ENCODE measurements around the gene IFNB1.

IFNB1 gene

DNA sequence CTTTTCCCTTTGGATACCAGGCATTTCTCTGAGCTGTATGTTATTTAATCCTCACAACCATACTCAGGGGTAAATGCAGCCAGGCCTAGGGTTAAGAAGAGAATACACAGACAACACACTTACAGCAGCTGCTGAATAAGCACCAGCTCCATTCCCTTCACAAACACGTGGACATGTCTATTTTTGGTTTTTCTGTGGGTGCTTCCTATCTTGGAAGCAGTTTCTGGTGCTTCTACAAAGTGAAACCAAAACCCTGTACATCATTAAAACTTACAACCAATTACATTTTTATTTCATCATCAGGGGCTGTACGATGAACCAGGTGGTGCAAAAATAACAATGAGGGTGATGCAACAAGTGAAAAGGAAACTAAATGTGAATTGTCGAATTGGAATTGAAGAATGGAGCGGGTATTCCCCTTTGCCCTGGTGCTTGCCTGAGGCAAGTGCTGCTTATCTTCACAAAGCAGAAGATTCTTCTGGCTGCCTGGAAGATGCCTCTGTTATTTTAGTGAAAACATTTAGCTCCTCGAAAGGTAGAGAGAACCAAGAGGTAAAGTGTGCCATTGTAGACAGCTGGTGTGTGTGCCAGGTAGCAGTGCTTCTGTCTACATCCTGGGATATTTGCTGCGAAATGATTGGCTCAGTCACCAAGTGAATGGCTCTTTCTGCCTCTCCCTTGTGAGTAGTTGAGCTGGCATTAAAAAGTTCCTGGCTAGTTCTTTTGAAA is 18.6 kb upstream of the IFNB1 start:
- H2AK5ac ChIP-seq (ENCODE audit: low read length): no peak overlapping the region
- no peak overlapping the region for H2BK5ac ChIP-seq (ENCODE audit: low read length)
- no peak overlapping the region for H3K18ac ChIP-seq (ENCODE audit: low read length)
- no peaks in the 10 kb centered on the region for H3K4me1 ChIP-seq (ENCODE audit: control insufficient read depth, low read depth, low read length)
- H3K36me3 ChIP-seq (ENCODE audit: control insufficient read depth, insufficient read depth, low read length): no peaks in the 10 kb centered on the region
- H3K4me2 ChIP-seq (ENCODE audit: low read length): no peak overlapping the region
- no peak overlapping the region for H3K56ac ChIP-seq (ENCODE audit: low read length)
- H3K4me3 ChIP-seq (ENCODE audit: low read length): no peak overlapping the region
- no peak overlapping the region for H4K8ac ChIP-seq (ENCODE audit: low read depth, low read length)
- no peaks in the 10 kb centered on the region for H3K79me1 ChIP-seq (ENCODE audit: low read length)
- no peak overlapping the region for H3K9ac ChIP-seq (ENCODE audit: low read length)
- H3K27ac ChIP-seq (ENCODE audit: low read depth, low read length): no peak overlapping the region
- no peak overlapping the region for H4K5ac ChIP-seq (ENCODE audit: low read length)
- H3K23ac ChIP-seq (ENCODE audit: low read length): no peak overlapping the region
- no peak overlapping the region for H3K4ac ChIP-seq (ENCODE audit: low read depth, low read length)
- DNase-seq: no peak
- no peak overlapping the region for H2BK15ac ChIP-seq (replicated peaks; ENCODE audit: low read depth)
- no peak overlapping the region for H2BK120ac ChIP-seq (ENCODE audit: low read depth, low read length)
- no peaks in the 10 kb centered on the region for H3K27me3 ChIP-seq (ENCODE audit: insufficient read depth, low read length, poor library complexity)
- no peaks in the 10 kb centered on the region for H3K79me2 ChIP-seq (ENCODE audit: control insufficient read depth, insufficient read depth, low read length)
- WGBS (ENCODE audit: extremely low coverage, insufficient coverage, low lambda C conversion rate): no CpG with 5 or more reads among the region's 6 CpGs

DNA sequence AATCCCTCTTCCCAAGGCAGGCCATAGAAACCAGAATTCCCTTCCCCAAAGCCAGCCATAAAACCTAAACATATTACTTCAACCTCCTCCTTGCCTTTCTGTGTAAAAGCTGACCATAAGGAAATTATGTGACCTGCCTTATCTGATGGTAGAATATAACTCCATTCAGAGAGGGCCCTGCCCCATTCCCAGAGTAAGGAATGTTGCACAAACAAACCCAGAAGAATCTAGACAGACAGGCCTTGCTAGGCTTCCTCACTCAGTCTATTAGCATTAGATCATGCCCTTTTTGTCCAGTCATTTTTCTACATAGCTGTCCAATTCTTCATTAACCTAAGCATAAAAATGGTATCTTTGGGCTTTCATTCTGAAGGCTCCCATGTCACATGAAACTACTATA is 17.8 kb upstream of the IFNB1 start:
- no peaks in the 10 kb centered on the region for H3K36me3 ChIP-seq (ENCODE audit: control insufficient read depth, insufficient read depth, low read length)
- no peaks in the 10 kb centered on the region for H3K27me3 ChIP-seq (ENCODE audit: insufficient read depth, low read length, poor library complexity)
- no peaks in the 10 kb centered on the region for H3K79me1 ChIP-seq (ENCODE audit: low read length)
- H3K4ac ChIP-seq (ENCODE audit: low read depth, low read length): no peak overlapping the region
- H3K79me2 ChIP-seq (ENCODE audit: control insufficient read depth, insufficient read depth, low read length): no peaks in the 10 kb centered on the region
- H3K4me2 ChIP-seq (ENCODE audit: low read length): no peak overlapping the region
- no peak overlapping the region for H2BK120ac ChIP-seq (ENCODE audit: low read depth, low read length)
- no peak overlapping the region for H3K18ac ChIP-seq (ENCODE audit: low read length)
- no peaks in the 10 kb centered on the region for H3K4me1 ChIP-seq (ENCODE audit: control insufficient read depth, low read depth, low read length)
- H3K23ac ChIP-seq (ENCODE audit: low read length): no peak overlapping the region
- no peak overlapping the region for H2BK15ac ChIP-seq (replicated peaks; ENCODE audit: low read depth)
- no peak overlapping the region for H4K8ac ChIP-seq (ENCODE audit: low read depth, low read length)
- no peak overlapping the region for H3K56ac ChIP-seq (ENCODE audit: low read length)
- no peak for DNase-seq
- no peak overlapping the region for H4K5ac ChIP-seq (ENCODE audit: low read length)
- H2BK5ac ChIP-seq (ENCODE audit: low read length): no peak overlapping the region
- H3K4me3 ChIP-seq (ENCODE audit: low read length): no peak overlapping the region
- H2AK5ac ChIP-seq (ENCODE audit: low read length): no peak overlapping the region
- no peak overlapping the region for H3K27ac ChIP-seq (ENCODE audit: low read depth, low read length)
- H3K9ac ChIP-seq (ENCODE audit: low read length): no peak overlapping the region

DNA sequence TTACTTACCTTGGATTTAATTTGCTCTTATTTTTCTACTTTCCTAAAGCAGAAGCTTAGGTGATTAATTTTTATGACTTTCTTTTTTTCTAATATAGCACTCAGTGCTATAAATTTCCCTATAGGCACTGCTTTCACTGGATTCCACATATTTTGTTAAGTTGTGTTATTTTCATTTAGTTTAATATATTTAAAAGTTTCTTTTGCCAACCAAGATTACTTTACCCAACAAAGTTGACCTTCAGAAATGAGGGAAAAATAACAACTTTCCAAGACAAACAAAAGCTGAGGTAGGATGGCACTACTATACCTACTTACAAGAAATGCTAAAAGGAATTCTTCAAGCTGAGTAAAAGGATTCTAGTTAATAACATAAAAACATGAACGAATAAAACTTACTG is 8.8 kb upstream of the IFNB1 start:
- Histone ChIP-seq H2BK15ac (replicated peaks; ENCODE audit: low read depth) (no peak overlapping the region), H4K8ac (ENCODE audit: low read depth, low read length) (no peak overlapping the region), H2BK5ac (ENCODE audit: low read length) (no peak overlapping the region), H2AK5ac (ENCODE audit: low read length) (no peak overlapping the region), H2BK120ac (ENCODE audit: low read depth, low read length) (no peak overlapping the region), H4K5ac (ENCODE audit: low read length) (no peak overlapping the region), H3K4ac (ENCODE audit: low read depth, low read length) (no peak overlapping the region), H3K4me2 (ENCODE audit: low read length) (no peak overlapping the region), H3K23ac (ENCODE audit: low read length) (no peak overlapping the region), H3K18ac (ENCODE audit: low read length) (no peak overlapping the region), H3K27ac (ENCODE audit: low read depth, low read length) (no peak overlapping the region), H3K36me3 (ENCODE audit: control insufficient read depth, insufficient read depth, low read length) (no peaks in the 10 kb centered on the region), H3K79me2 (ENCODE audit: control insufficient read depth, insufficient read depth, low read length) (no peaks in the 10 kb centered on the region), H3K4me3 (ENCODE audit: low read length) (no peak overlapping the region), H3K9ac (ENCODE audit: low read length) (no peak overlapping the region), H3K27me3 (ENCODE audit: insufficient read depth, low read length, poor library complexity) (no peaks in the 10 kb centered on the region), H3K4me1 (ENCODE audit: control insufficient read depth, low read depth, low read length) (no peaks in the 10 kb centered on the region), H3K56ac (ENCODE audit: low read length) (no peak overlapping the region), H3K79me1 (ENCODE audit: low read length) (no peaks in the 10 kb centered on the region)
- no peak for DNase-seq
- WGBS (ENCODE audit: extremely low coverage, insufficient coverage, low lambda C conversion rate): no CpG with 5 or more reads among the region's 1 CpG

DNA sequence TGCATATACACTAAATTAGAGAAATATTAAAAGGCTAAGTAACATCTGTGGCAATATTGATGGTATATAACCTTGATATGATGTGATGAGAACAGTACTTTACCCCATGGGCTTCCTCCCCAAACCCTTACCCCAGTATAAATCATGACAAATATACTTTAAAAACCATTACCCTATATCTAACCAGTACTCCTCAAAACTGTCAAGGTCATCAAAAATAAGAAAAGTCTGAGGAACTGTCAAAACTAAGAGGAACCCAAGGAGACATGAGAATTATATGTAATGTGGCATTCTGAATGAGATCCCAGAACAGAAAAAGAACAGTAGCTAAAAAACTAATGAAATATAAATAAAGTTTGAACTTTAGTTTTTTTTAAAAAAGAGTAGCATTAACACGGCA is 7.3 kb upstream of the IFNB1 start:
- no peaks in the 10 kb centered on the region for H3K79me1 ChIP-seq (ENCODE audit: low read length)
- H2BK120ac ChIP-seq (ENCODE audit: low read depth, low read length): no peak overlapping the region
- no CpG with 5 or more reads among the region's 1 CpG for WGBS (ENCODE audit: extremely low coverage, insufficient coverage, low lambda C conversion rate)
- no peak overlapping the region for H3K23ac ChIP-seq (ENCODE audit: low read length)
- no peak overlapping the region for H4K5ac ChIP-seq (ENCODE audit: low read length)
- no peaks in the 10 kb centered on the region for H3K27me3 ChIP-seq (ENCODE audit: insufficient read depth, low read length, poor library complexity)
- no peak overlapping the region for H2BK15ac ChIP-seq (replicated peaks; ENCODE audit: low read depth)
- no peak overlapping the region for H3K9ac ChIP-seq (ENCODE audit: low read length)
- no peak overlapping the region for H2BK5ac ChIP-seq (ENCODE audit: low read length)
- H3K18ac ChIP-seq (ENCODE audit: low read length): no peak overlapping the region
- no peak overlapping the region for H3K4ac ChIP-seq (ENCODE audit: low read depth, low read length)
- no peak overlapping the region for H4K8ac ChIP-seq (ENCODE audit: low read depth, low read length)
- no peak overlapping the region for H3K27ac ChIP-seq (ENCODE audit: low read depth, low read length)
- no peak overlapping the region for H3K4me3 ChIP-seq (ENCODE audit: low read length)
- H3K79me2 ChIP-seq (ENCODE audit: control insufficient read depth, insufficient read depth, low read length): no peaks in the 10 kb centered on the region
- H3K56ac ChIP-seq (ENCODE audit: low read length): no peak overlapping the region
- no peaks in the 10 kb centered on the region for H3K4me1 ChIP-seq (ENCODE audit: control insufficient read depth, low read depth, low read length)
- no peaks in the 10 kb centered on the region for H3K36me3 ChIP-seq (ENCODE audit: control insufficient read depth, insufficient read depth, low read length)
- H3K4me2 ChIP-seq (ENCODE audit: low read length): no peak overlapping the region
- DNase-seq: no peak
- H2AK5ac ChIP-seq (ENCODE audit: low read length): no peak overlapping the region

- Histone ChIP-seq H3K4me1 (ENCODE audit: control insufficient read depth, low read depth, low read length) (no peaks in the 10 kb centered on the region), H3K36me3 (ENCODE audit: control insufficient read depth, insufficient read depth, low read length) (no peaks in the 10 kb centered on the region), H2BK5ac (ENCODE audit: low read length) (no peak overlapping the region), H3K79me1 (ENCODE audit: low read length) (no peaks in the 10 kb centered on the region), H4K8ac (ENCODE audit: low read depth, low read length) (no peak overlapping the region), H3K18ac (ENCODE audit: low read length) (no peak overlapping the region), H2AK5ac (ENCODE audit: low read length) (no peak overlapping the region), H3K56ac (ENCODE audit: low read length) (no peak overlapping the region), H3K23ac (ENCODE audit: low read length) (no peak overlapping the region), H3K4me3 (ENCODE audit: low read length) (no peak overlapping the region), H3K9ac (ENCODE audit: low read length) (no peak overlapping the region), H3K4ac (ENCODE audit: low read depth, low read length) (no peak overlapping the region), H3K27ac (ENCODE audit: low read depth, low read length) (no peak overlapping the region), H3K79me2 (ENCODE audit: control insufficient read depth, insufficient read depth, low read length) (no peaks in the 10 kb centered on the region), H2BK120ac (ENCODE audit: low read depth, low read length) (no peak overlapping the region), H3K27me3 (ENCODE audit: insufficient read depth, low read length, poor library complexity) (no peaks in the 10 kb centered on the region), H3K4me2 (ENCODE audit: low read length) (no peak overlapping the region), H4K5ac (ENCODE audit: low read length) (no peak overlapping the region), H2BK15ac (replicated peaks; ENCODE audit: low read depth) (no peak overlapping the region)
- DNase-seq: no peak
Observed at GRCh38 chr9:21084242-21084850, 6.6 kb upstream of the IFNB1 start.

- Histone ChIP-seq H3K27ac (ENCODE audit: low read depth, low read length) (no peak overlapping the region), H2AK5ac (ENCODE audit: low read length) (no peak overlapping the region), H3K4me1 (ENCODE audit: control insufficient read depth, low read depth, low read length) (no peaks in the 10 kb centered on the region), H3K79me2 (ENCODE audit: control insufficient read depth, insufficient read depth, low read length) (no peaks in the 10 kb centered on the region), H2BK15ac (replicated peaks; ENCODE audit: low read depth) (no peak overlapping the region), H3K79me1 (ENCODE audit: low read length) (no peaks in the 10 kb centered on the region), H3K18ac (ENCODE audit: low read length) (no peak overlapping the region), H2BK120ac (ENCODE audit: low read depth, low read length) (no peak overlapping the region), H3K9ac (ENCODE audit: low read length) (no peak overlapping the region), H3K27me3 (ENCODE audit: insufficient read depth, low read length, poor library complexity) (no peaks in the 10 kb centered on the region), H3K56ac (ENCODE audit: low read length) (no peak overlapping the region), H4K5ac (ENCODE audit: low read length) (no peak overlapping the region), H4K8ac (ENCODE audit: low read depth, low read length) (no peak overlapping the region), H3K4me2 (ENCODE audit: low read length) (no peak overlapping the region), H3K4ac (ENCODE audit: low read depth, low read length) (no peak overlapping the region), H2BK5ac (ENCODE audit: low read length) (no peak overlapping the region), H3K36me3 (ENCODE audit: control insufficient read depth, insufficient read depth, low read length) (no peaks in the 10 kb centered on the region), H3K4me3 (ENCODE audit: low read length) (no peak overlapping the region), H3K23ac (ENCODE audit: low read length) (no peak overlapping the region)
- DNase-seq: no peak
- no CpG with 5 or more reads among the region's 4 CpGs for WGBS (ENCODE audit: extremely low coverage, insufficient coverage, low lambda C conversion rate)
Observed at GRCh38 chr9:21082671-21083070, 4.9 kb upstream of the IFNB1 start.
